ENCODE data around the gene TOPORS. TPM values are rescaled to one million over a fixed set of nuclear protein-coding genes. Genes with fewer than 3 reads are reported as not detected.
"Not testable (repeated sequence)": the region's sequence is repeated elsewhere in the genome, so short reads cannot be mapped to it uniquely, and the experiment has no call there.

The TOPORS gene
- total RNA-seq, 2 donors from 2014 or later = 11.8 to 30.8 TPM

- Histone ChIP-seq H3K4me1 (ENCODE audit: control insufficient read depth in 1 of 2, low read depth in 2 of 2) (peaks cover 10 to 18% of the 10 kb centered on the region in 2 donors), H3K36me3 (no peaks in the 10 kb centered on the region), H3K9me3 (no peaks in the 10 kb centered on the region), H3K4me3 (peak overlapping the region; percentile 94), H3K27ac (peak overlapping the region; percentile 93 to 96), H3K27me3 (replicated peaks; ENCODE audit: insufficient read depth) (no peaks in the 10 kb centered on the region)
- ATAC-seq (ENCODE audit: insufficient number of reproducible peaks, low FRiP score, low read depth) (peak; percentile 83), DNase-seq (ENCODE audit: low spot score) (peak; percentile 82)
- TF ChIP-seq CTCF (IDR thresholded peaks at IDR 0.05) = peak; percentile 2
Observed at GRCh38 chr9:32550562-32551275, 1.7 kb downstream of the TOPORS start.

DNA sequence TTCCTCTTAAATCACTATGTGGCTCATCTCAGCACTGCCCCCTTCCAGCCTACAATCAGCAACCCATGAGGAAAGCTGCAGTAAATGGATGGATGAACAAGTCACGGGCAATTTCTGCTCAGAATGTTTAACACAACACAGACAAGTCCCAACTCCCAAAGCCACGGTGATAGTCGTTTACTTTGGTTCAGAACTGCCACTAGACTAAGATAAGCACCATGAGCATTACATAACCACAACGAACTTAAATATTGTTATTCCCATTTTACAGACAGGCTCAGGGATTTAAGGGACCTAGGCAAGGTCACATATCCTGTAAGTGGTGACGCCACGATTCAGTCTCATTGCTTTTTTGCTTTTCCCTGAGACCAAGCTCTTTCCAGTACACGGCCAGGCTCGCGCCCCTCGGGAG lies 2.2 kb downstream of the TOPORS start:
- no peaks in the 10 kb centered on the region for H3K27me3 ChIP-seq (replicated peaks; ENCODE audit: insufficient read depth)
- H3K4me1 ChIP-seq (ENCODE audit: control insufficient read depth in 1 of 2, low read depth in 2 of 2) = peaks cover 10 to 18% of the 10 kb centered on the region in 2 donors
- peak overlapping the region; percentile 93 to 96 for H3K27ac ChIP-seq
- TF ChIP-seq CTCF (IDR thresholded peaks at IDR 0.05) = no peak
- no peaks in the 10 kb centered on the region for H3K9me3 ChIP-seq
- H3K36me3 ChIP-seq = no peaks in the 10 kb centered on the region
- peak overlapping the region; percentile 94 for H3K4me3 ChIP-seq
- DNase-seq (ENCODE audit: low spot score) (no peak), ATAC-seq (ENCODE audit: insufficient number of reproducible peaks, low FRiP score, low read depth) (no peak)

DNA sequence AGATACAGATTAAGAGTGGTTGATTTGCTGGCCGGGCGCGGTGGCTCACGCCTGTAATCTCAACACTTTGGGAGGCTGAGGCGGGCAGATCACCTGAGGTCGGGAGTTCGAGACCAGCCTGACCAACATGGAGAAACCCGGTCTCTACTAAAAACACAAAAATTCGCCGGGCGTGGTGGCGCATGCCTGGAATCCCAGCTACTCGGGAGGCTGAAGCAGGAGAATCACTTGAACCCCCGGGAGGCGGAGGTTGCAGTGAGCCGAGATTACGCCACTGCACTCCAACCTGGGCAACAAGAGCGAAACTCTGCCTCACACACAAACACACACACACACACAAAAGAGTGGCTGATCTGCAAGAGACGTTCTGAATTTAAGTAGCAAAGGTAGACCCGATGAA lies 4.2 kb downstream of the TOPORS start:
- H3K36me3 ChIP-seq; H3K27ac ChIP-seq; H3K9me3 ChIP-seq; ATAC-seq (ENCODE audit: insufficient number of reproducible peaks, low FRiP score, low read depth); H3K27me3 ChIP-seq (replicated peaks; ENCODE audit: insufficient read depth); H3K4me3 ChIP-seq; DNase-seq (ENCODE audit: low spot score): not testable (repeated sequence)
- peaks cover 10 to 16% of the 10 kb centered on the region in 2 donors for H3K4me1 ChIP-seq (ENCODE audit: control insufficient read depth in 1 of 2, low read depth in 2 of 2)

DNA sequence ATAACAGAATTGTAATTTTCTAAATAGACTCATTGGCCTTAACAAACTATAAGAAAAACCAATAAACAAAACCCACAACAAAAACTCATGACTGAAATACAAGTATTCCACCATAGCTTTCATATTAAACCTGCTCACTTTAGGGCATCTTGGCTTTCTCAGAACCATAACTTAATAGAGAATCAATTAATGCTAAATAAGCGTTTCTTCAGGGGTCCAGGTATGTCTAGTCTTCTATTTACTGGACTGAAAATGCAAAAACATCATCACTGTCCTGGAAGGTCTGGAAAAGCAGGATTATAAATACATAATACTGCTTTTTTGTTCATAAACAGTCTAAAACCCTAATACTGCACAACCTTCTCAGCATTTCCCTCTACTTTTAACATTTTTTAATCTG lies 6.5 kb downstream of the TOPORS start:
- no peak for ATAC-seq (ENCODE audit: insufficient number of reproducible peaks, low FRiP score, low read depth)

GRCh38 chr9:32543047-32543446 lies 9.3 kb downstream of the TOPORS start:
- ATAC-seq (ENCODE audit: insufficient number of reproducible peaks, low FRiP score, low read depth) (no peak), DNase-seq (ENCODE audit: low spot score) (no peak)
- Histone ChIP-seq H3K4me3 (no peak overlapping the region), H3K4me1 (ENCODE audit: control insufficient read depth in 1 of 2, low read depth in 2 of 2) (peaks cover 0 to 6% of the 10 kb centered on the region in 2 donors), H3K36me3 (peaks cover 13% of the 10 kb centered on the region), H3K9me3 (no peaks in the 10 kb centered on the region), H3K27ac (no peak overlapping the region), H3K27me3 (replicated peaks; ENCODE audit: insufficient read depth) (no peaks in the 10 kb centered on the region)
- no peak for TF ChIP-seq CTCF (IDR thresholded peaks at IDR 0.05)

More for the DNA sequence above, 6.5 kb downstream of the TOPORS start:
- H3K36me3 ChIP-seq = peaks cover 13% of the 10 kb centered on the region
- peaks cover 10 to 12% of the 10 kb centered on the region in 2 donors for H3K4me1 ChIP-seq (ENCODE audit: control insufficient read depth in 1 of 2, low read depth in 2 of 2)
- H3K4me3 ChIP-seq = no peak overlapping the region
- no peak for DNase-seq (ENCODE audit: low spot score)
- H3K9me3 ChIP-seq = no peaks in the 10 kb centered on the region
- H3K27ac ChIP-seq = no peak overlapping the region
- TF ChIP-seq CTCF (IDR thresholded peaks at IDR 0.05) = no peak
- H3K27me3 ChIP-seq (replicated peaks; ENCODE audit: insufficient read depth) = no peaks in the 10 kb centered on the region

All from thoracic aorta (tissue), 2 donors.